H9 (cell line): Measurements from ENCODE around the gene GGCT. TPM values are rescaled to one million over a fixed set of nuclear protein-coding genes. Genes with fewer than 3 reads are reported as not detected.

Source experiments
- DNase-seq: peaks from one replicate; pipeline ENCODE4 v3.0.0-alpha.2; 2017
- H2AFZ ChIP-seq: one replicate; pipeline ENCODE4 v1.6.1; 2013; ENCODE audit warnings: mild to moderate bottlenecking, low read length, control low read depth, moderate library complexity
- H2AK5ac ChIP-seq: 2 replicates; pipeline ENCODE4 v1.6.1; 2013; ENCODE audit warnings: low read length, control low read depth, mixed read lengths; ENCODE audit not compliant: insufficient read length
- H2BK120ac ChIP-seq: one replicate; pipeline ENCODE4 v1.6.1; 2013; ENCODE audit warnings: low read depth, mild to moderate bottlenecking, low read length, control low read depth, inconsistent platforms; ENCODE audit not compliant: poor library complexity, severe bottlenecking
- H2BK12ac ChIP-seq: 2 replicates; pipeline ENCODE4 v1.6.1; 2013; ENCODE audit warnings: low read length, control low read depth, mixed read lengths, low read depth; ENCODE audit not compliant: insufficient read length
- H2BK15ac ChIP-seq: 2 replicates; pipeline ENCODE4 v1.6.1; 2013; ENCODE audit warnings: low read depth, low read length, control low read depth
- H2BK20ac ChIP-seq: one replicate; pipeline ENCODE4 v1.6.1; 2013; ENCODE audit warnings: low read depth, mild to moderate bottlenecking, low read length, control low read depth, inconsistent platforms; ENCODE audit not compliant: poor library complexity, severe bottlenecking
- H2BK5ac ChIP-seq: 2 replicates; pipeline ENCODE4 v1.6.1; 2013; ENCODE audit warnings: low read length, control low read depth, mixed read lengths; ENCODE audit not compliant: insufficient read length
- H3K14ac ChIP-seq: 2 replicates; pipeline ENCODE4 v1.6.1; 2013; ENCODE audit warnings: low read length, control low read depth; ENCODE audit not compliant: insufficient read depth
- H3K18ac ChIP-seq: 2 replicates; pipeline ENCODE4 v1.6.1; 2013; ENCODE audit warnings: low read depth, mild to moderate bottlenecking, mixed read lengths, low read length, control low read depth; ENCODE audit not compliant: insufficient read length
- H3K23ac ChIP-seq: 2 replicates; pipeline ENCODE4 v1.6.1; 2013; ENCODE audit warnings: low read length, control low read depth, mixed read lengths, low read depth; ENCODE audit not compliant: insufficient read length
- H3K23me2 ChIP-seq: 2 replicates; pipeline ENCODE4 v1.6.1; 2013; ENCODE audit warnings: low read depth, mild to moderate bottlenecking, mixed read lengths, low read length, control low read depth; ENCODE audit not compliant: insufficient read length, poor library complexity, severe bottlenecking
- H3K27ac ChIP-seq: 2 replicates; pipeline ENCODE4 v1.5.1; 2013; ENCODE audit warnings: low read length, control low read depth, mixed read lengths, low read depth; ENCODE audit not compliant: insufficient read length
- H3K27me3 ChIP-seq: 2 replicates; pipeline ENCODE4 v1.6.1; 2013; ENCODE audit warnings: low read length, control low read depth, inconsistent platforms; ENCODE audit not compliant: insufficient read depth
- H3K4ac ChIP-seq: 2 replicates; pipeline ENCODE4 v1.6.1; 2013; ENCODE audit warnings: low read depth, mild to moderate bottlenecking, control low read depth, inconsistent platforms, low read length, moderate library complexity
- H3K4me1 ChIP-seq: 2 replicates; pipeline ENCODE4 v1.6.1; 2013; ENCODE audit warnings: low read length, control low read depth, inconsistent platforms; ENCODE audit not compliant: insufficient read depth
- H3K4me2 ChIP-seq: 2 replicates; pipeline ENCODE4 v1.6.1; 2013; ENCODE audit warnings: low read length, control low read depth, mixed read lengths; ENCODE audit not compliant: insufficient read length, insufficient read depth
- H3K56ac ChIP-seq: 2 replicates; pipeline ENCODE4 v1.6.1; 2013; ENCODE audit warnings: low read depth, mild to moderate bottlenecking, mixed read lengths, low read length, control low read depth; ENCODE audit not compliant: insufficient read length
- H3K79me1 ChIP-seq: 2 replicates; pipeline ENCODE4 v1.6.1; 2013; ENCODE audit warnings: low read depth, mild to moderate bottlenecking, moderate library complexity, low read length, control low read depth, inconsistent platforms; ENCODE audit not compliant: insufficient read depth, poor library complexity, severe bottlenecking
- H3K79me2 ChIP-seq: 2 replicates; pipeline ENCODE4 v1.6.1; 2013; ENCODE audit warnings: low read length, control low read depth, inconsistent platforms; ENCODE audit not compliant: insufficient read depth
- H3K9ac ChIP-seq: 2 replicates; pipeline ENCODE4 v1.6.1; 2013; ENCODE audit warnings: low read length, control low read depth, mixed read lengths; ENCODE audit not compliant: insufficient read length; ENCODE audit errors: extremely low read depth
- H3K9me3 ChIP-seq: one replicate; pipeline ENCODE4 v1.6.1; 2013; ENCODE audit warnings: low read depth, low read length, inconsistent platforms; ENCODE audit not compliant: control insufficient read depth
- H3T11ph ChIP-seq: one replicate; pipeline ENCODE4 v1.6.1; 2013; ENCODE audit warnings: mild to moderate bottlenecking, low read length, control low read depth, inconsistent platforms
- H4K20me1 ChIP-seq: one replicate; pipeline ENCODE4 v1.6.1; 2013; ENCODE audit not compliant: control insufficient read depth, insufficient read length, insufficient read depth
- H4K5ac ChIP-seq: 2 replicates; pipeline ENCODE4 v1.6.1; 2013; ENCODE audit warnings: low read depth, mild to moderate bottlenecking, mixed read lengths, low read length, control low read depth; ENCODE audit not compliant: insufficient read length
- H4K8ac ChIP-seq: replicated peaks from 2 replicates; pipeline ENCODE4 v1.6.1; 2013; ENCODE audit warnings: low read length, control low read depth, mixed read lengths, low read depth; ENCODE audit not compliant: insufficient read length
- H4K91ac ChIP-seq: 2 replicates; pipeline ENCODE4 v1.6.1; 2013; ENCODE audit warnings: low read depth, mild to moderate bottlenecking, moderate library complexity, mixed read lengths, low read length, control low read depth; ENCODE audit not compliant: insufficient read length
- H3K27ac Mint-ChIP-seq, 3 experiments: 2 replicates in 2 of 3; 3 replicates in 1 of 3; pipeline ENCODE4 v1.8.0; 2020 to 2021; ENCODE audit warnings: mixed read lengths in 3 of 3, mild to moderate bottlenecking in 1 of 3, moderate library complexity in 1 of 3
- H3K27me3 Mint-ChIP-seq: 2 replicates; pipeline ENCODE4 v1.8.0; 2021; ENCODE audit warnings: low read depth, mild to moderate bottlenecking, moderate library complexity, mixed read lengths
- H3K36me3 Mint-ChIP-seq, 3 experiments: 2 replicates in 2 of 3; 3 replicates in 1 of 3; pipeline ENCODE4 v1.8.0; 2020 to 2021; ENCODE audit warnings: low read depth in 3 of 3, mixed read lengths in 3 of 3; ENCODE audit not compliant: insufficient read depth in 1 of 3
- H3K4me1 Mint-ChIP-seq, 2 experiments: 2 replicates each; pipeline ENCODE4 v1.8.0; 2020; ENCODE audit warnings: mixed read lengths in 2 of 2
- H3K4me3 Mint-ChIP-seq, 2 experiments: 2 replicates in 1 of 2; 3 replicates in 1 of 2; pipeline ENCODE4 v1.8.0; 2020 to 2021; ENCODE audit warnings: mild to moderate bottlenecking in 2 of 2, mixed read lengths in 2 of 2, moderate library complexity in 1 of 2
- H3K9me3 Mint-ChIP-seq, 2 experiments: 2 replicates in 1 of 2; 3 replicates in 1 of 2; pipeline ENCODE4 v1.8.0; 2020; ENCODE audit warnings: mild to moderate bottlenecking in 2 of 2, mixed read lengths in 2 of 2, moderate library complexity in 1 of 2
- WGBS: extraction: QIAGEN DNeasy Blood & Tissue Kit; methylation state at CpG from one replicate; pipeline ENCODE4 v1.1.7; 2013; ENCODE audit warnings: missing lambda C conversion rate, low lambda C conversion rate, mixed read lengths; ENCODE audit not compliant: insufficient read length; ENCODE audit errors: extremely low coverage; 5-methylcytosine and 5-hydroxymethylcytosine counted together
- total RNA-seq: library from RNA; stranded (reverse); gene quantifications from 2 replicates; pipeline ENCODE4 v1.2.1, GENCODE V29; 2021
- TF ChIP-seq, protein P1 (sequence below): fragments of 200-600 bp; sonication (generic); conservative IDR thresholded peaks from 3 replicates; pipeline ENCODE4 v1.8.0; 2021; ENCODE audit warnings: antibody characterized with exemption, mild to moderate bottlenecking

GGCT gene
- total RNA-seq, 1 experiment from 2014 or later = 84.9 TPM

DNA sequence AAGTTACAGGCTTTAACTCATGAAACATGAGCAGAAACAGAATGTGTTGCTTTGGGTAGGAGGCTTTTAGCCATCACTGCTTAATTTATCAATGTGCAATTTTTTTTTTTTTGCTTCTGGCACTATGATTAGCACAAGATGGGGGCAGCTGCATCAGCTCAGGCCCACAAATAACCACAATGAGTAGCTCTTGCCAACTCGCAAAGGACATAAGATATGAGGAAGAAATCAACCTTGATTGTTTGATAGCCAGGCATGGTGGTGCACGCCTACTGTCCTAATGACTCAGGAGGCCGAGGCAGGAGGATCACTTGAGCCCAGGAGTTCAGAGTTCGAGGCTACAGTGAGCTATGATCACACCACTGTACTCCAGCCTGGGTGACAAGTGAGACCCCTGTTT lies 38.4 kb downstream of the GGCT start:
- Histone ChIP-seq H3K23me2 (no peaks in the 10 kb centered on the region), H3K27ac (no peak overlapping the region), H3K18ac (no peak overlapping the region), H2AFZ (no peak overlapping the region), H4K91ac (no peak overlapping the region), H2BK5ac (no peak overlapping the region), H3K56ac (no peak overlapping the region), H3K9me3 (no peaks in the 10 kb centered on the region), H3K4me1 (peaks cover 5% of the 10 kb centered on the region; the same call in 1 of the 2 replicates), H2BK20ac (no peak overlapping the region), H3K4me2 (no peak overlapping the region), H2BK15ac (no peak overlapping the region), H4K20me1 (no peaks in the 10 kb centered on the region), H3K79me2 (no peaks in the 10 kb centered on the region), H3K9ac (no peak overlapping the region), H3K4ac (no peak overlapping the region), H2BK12ac (no peak overlapping the region), H4K5ac (no peak overlapping the region), H3K79me1 (no peaks in the 10 kb centered on the region), H4K8ac (no peak overlapping the region), H3K14ac (no peak overlapping the region), H2AK5ac (no peak overlapping the region), H3K23ac (no peak overlapping the region), H2BK120ac (no peak overlapping the region), H3T11ph (no peak overlapping the region), H3K27me3 (no peaks in the 10 kb centered on the region)
- Mint-ChIP-seq H3K27me3 (no peaks in the 10 kb centered on the region), H3K9me3 (no peaks in the 10 kb centered on the region), H3K4me3 (no peak overlapping the region), H3K27ac (no peak overlapping the region), H3K36me3 (no peaks in the 10 kb centered on the region), H3K4me1 (peaks cover 22 to 29% of the 10 kb centered on the region in 2 experiments)
- TF ChIP-seq, protein P1, sequence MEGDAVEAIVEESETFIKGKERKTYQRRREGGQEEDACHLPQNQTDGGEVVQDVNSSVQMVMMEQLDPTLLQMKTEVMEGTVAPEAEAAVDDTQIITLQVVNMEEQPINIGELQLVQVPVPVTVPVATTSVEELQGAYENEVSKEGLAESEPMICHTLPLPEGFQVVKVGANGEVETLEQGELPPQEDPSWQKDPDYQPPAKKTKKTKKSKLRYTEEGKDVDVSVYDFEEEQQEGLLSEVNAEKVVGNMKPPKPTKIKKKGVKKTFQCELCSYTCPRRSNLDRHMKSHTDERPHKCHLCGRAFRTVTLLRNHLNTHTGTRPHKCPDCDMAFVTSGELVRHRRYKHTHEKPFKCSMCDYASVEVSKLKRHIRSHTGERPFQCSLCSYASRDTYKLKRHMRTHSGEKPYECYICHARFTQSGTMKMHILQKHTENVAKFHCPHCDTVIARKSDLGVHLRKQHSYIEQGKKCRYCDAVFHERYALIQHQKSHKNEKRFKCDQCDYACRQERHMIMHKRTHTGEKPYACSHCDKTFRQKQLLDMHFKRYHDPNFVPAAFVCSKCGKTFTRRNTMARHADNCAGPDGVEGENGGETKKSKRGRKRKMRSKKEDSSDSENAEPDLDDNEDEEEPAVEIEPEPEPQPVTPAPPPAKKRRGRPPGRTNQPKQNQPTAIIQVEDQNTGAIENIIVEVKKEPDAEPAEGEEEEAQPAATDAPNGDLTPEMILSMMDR = no peak
- no CpG with 5 or more reads among the region's 4 CpGs for WGBS
- DNase-seq = no peak
